WI38 (cell line): Measurements from ENCODE around the gene CDK6.
A peak's percentile ranks its signal among the peaks of the same experiment; 100 is the strongest.
"Not testable (repeated sequence)": the region's sequence is repeated elsewhere in the genome, so short reads cannot be mapped to it uniquely, and the experiment has no call there.

ENCODE experiments used
- H3K4me3 ChIP-seq: 2 replicates; pipeline ENCODE4 v1.5.1; 2011; ENCODE audit warnings: low read depth, mild to moderate bottlenecking, control low read depth, low read length
- CTCF ChIP-seq: IDR thresholded peaks from 2 replicates; pipeline ENCODE4 v1.5.1; 2012; ENCODE audit warnings: low read depth, mild to moderate bottlenecking, control low read depth, low read length

The CDK6 gene

GRCh38 chr7:92761391-92762097, 74.8 kb downstream of the CDK6 start:
- H3K4me3 ChIP-seq, result no peak overlapping the region
- no peak for TF ChIP-seq CTCF

GRCh38 chr7:92758796-92759431, 77.5 kb downstream of the CDK6 start:
- H3K4me3 ChIP-seq, result no peak overlapping the region
- no peak for TF ChIP-seq CTCF

GRCh38 chr7:92757311-92757910, 79.0 kb downstream of the CDK6 start:
- not testable (repeated sequence) for H3K4me3 ChIP-seq

GRCh38 chr7:92755680-92756079, 80.7 kb downstream of the CDK6 start:
- no peak overlapping the region for H3K4me3 ChIP-seq
- no peak for TF ChIP-seq CTCF

- no peak for TF ChIP-seq CTCF
- H3K4me3 ChIP-seq, result no peak overlapping the region
These were observed 81.3 kb downstream of the CDK6 start for GRCh38 chr7:92754919-92755581.

GRCh38 chr7:92753614-92754013, 82.8 kb downstream of the CDK6 start:
- no peak overlapping the region for H3K4me3 ChIP-seq
- no peak for TF ChIP-seq CTCF

- peak overlapping the region; percentile 24; the same call in 1 of the 2 replicates for H3K4me3 ChIP-seq
- TF ChIP-seq CTCF, result no peak
These were observed 84.2 kb downstream of the CDK6 start for GRCh38 chr7:92751902-92752901.
